DOHH2 (cell line): Measurements from ENCODE around the gene KCNA3.

Source experiments
- H3F3A ChIP-seq: fragments of 200-600 bp; sonication (generic), shearing (Covaris generic); 2 replicates; pipeline ENCODE4 v1.6.0; 2016; ENCODE audit warnings: antibody characterized with exemption, mild to moderate bottlenecking; ENCODE audit not compliant: control insufficient read depth, insufficient read depth
- H3K27ac ChIP-seq: fragments of 200-600 bp; sonication (generic); 2 replicates; pipeline ENCODE4 v1.5.1; 2014; ENCODE audit warnings: low read depth, mild to moderate bottlenecking, low read length, moderate library complexity
- H3K27me3 ChIP-seq: fragments of 200-600 bp; sonication (generic); 2 replicates; pipeline ENCODE4 v1.6.1; 2014; ENCODE audit warnings: mild to moderate bottlenecking, low read length, mixed read lengths; ENCODE audit not compliant: control insufficient read depth
- H3K36me3 ChIP-seq: fragments of 200-600 bp; sonication (generic); 2 replicates; pipeline ENCODE4 v1.6.1; 2014; ENCODE audit warnings: mild to moderate bottlenecking, low read length, moderate library complexity, mixed read lengths; ENCODE audit not compliant: control insufficient read depth
- H3K4me1 ChIP-seq: fragments of 200-600 bp; sonication (generic); 2 replicates; pipeline ENCODE4 v1.6.1; 2014; ENCODE audit warnings: mild to moderate bottlenecking, low read length, mixed read lengths; ENCODE audit not compliant: control insufficient read depth
- H3K4me2 ChIP-seq: fragments of 200-600 bp; sonication (generic); 2 replicates; pipeline ENCODE4 v1.6.0; 2014; ENCODE audit warnings: mild to moderate bottlenecking, low read length, moderate library complexity
- H3K4me3 ChIP-seq: fragments of 200-600 bp; sonication (generic); 2 replicates; pipeline ENCODE4 v1.5.1; 2014; ENCODE audit warnings: mild to moderate bottlenecking, low read length, mixed read lengths
- H3K79me2 ChIP-seq: fragments of 200-600 bp; sonication (generic); 2 replicates; pipeline ENCODE4 v1.6.1; 2014; ENCODE audit warnings: mild to moderate bottlenecking, low read length, mixed read lengths; ENCODE audit not compliant: control insufficient read depth
- H3K9me2 ChIP-seq: fragments of 200-600 bp; sonication (generic); replicated peaks from 2 replicates; pipeline ENCODE4 v1.6.1; 2014; ENCODE audit warnings: mild to moderate bottlenecking, low read length, mixed read lengths; ENCODE audit not compliant: control insufficient read depth
- H3K9me3 ChIP-seq: fragments of 200-600 bp; sonication (generic); 2 replicates; pipeline ENCODE4 v1.6.1; 2014; ENCODE audit warnings: antibody characterized with exemption, low read length, mixed read lengths; ENCODE audit not compliant: control insufficient read depth, insufficient read depth
- H4K20me1 ChIP-seq: fragments of 200-600 bp; sonication (generic); 2 replicates; pipeline ENCODE4 v1.6.0; 2014; ENCODE audit warnings: low read depth, mild to moderate bottlenecking, antibody characterized with exemption, low read length, moderate library complexity; ENCODE audit not compliant: control insufficient read depth, insufficient read depth
- CTCF ChIP-seq: fragments of 200-600 bp; sonication (generic); IDR thresholded peaks from one replicate; pipeline ENCODE4 v1.5.1; 2014; ENCODE audit warnings: antibody characterized with exemption, mild to moderate bottlenecking, low read depth, low read length; ENCODE audit not compliant: poor library complexity, severe bottlenecking
- EZH2phosphoT487 ChIP-seq: fragments of 200-600 bp; sonication (generic); IDR thresholded peaks from 2 replicates; pipeline ENCODE4 v1.6.1; 2017; ENCODE audit warnings: borderline replicate concordance, mild to moderate bottlenecking, antibody characterized with exemption, low read length, moderate library complexity, mixed read lengths

The KCNA3 gene

DNA sequence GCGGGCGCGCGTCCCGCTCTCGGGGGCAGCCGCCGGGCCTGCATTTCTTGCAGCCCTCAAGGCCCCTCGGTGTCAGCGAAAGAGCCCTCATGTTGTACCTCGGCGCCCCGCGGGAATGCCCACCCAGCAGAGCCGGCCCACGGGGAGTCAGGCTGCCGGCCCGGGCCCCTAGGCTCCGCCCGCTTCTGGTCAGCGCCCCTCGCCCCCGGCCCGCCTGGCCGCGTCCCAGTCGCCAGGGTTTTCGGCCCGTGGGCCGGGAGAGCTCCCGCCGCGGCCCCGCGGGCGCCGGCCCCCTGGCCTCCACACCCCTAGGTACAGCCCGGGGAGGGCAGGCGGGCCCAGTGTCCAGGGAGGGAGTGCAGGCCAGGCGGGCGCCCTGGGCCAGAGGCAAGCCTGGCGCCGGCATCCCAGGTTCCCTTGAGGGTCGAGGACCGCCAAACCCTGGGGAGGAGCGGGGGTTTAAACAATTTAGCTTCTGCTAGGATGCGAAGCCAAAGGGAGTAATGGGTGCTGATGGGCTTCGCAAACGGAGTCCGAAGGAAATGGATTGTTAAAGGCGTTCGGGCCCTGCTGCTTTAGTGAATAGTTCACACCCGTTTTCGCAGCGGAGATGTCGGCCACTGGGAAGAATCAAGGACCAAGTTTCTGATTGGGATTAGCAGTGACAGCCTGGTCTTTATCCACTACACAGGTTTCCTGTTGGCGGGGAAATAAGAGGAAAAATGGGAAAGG lies 486 bp upstream of the KCNA3 start:
- H3K36me3 ChIP-seq: no peaks in the 10 kb centered on the region
- H3K9me3 ChIP-seq: no peaks in the 10 kb centered on the region
- H3F3A ChIP-seq: peaks cover 10% of the 10 kb centered on the region
- H3K79me2 ChIP-seq: peaks cover 11% of the 10 kb centered on the region
- no peaks in the 10 kb centered on the region for H3K27me3 ChIP-seq
- peak overlapping the region; percentile 79 for H3K4me2 ChIP-seq
- no peak overlapping the region for H3K27ac ChIP-seq
- no peaks in the 10 kb centered on the region for H4K20me1 ChIP-seq
- no peak for TF ChIP-seq EZH2phosphoT487
- no peak for TF ChIP-seq CTCF
- peaks cover 71% of the 10 kb centered on the region for H3K4me1 ChIP-seq
- peak overlapping the region; percentile 74 for H3K4me3 ChIP-seq
- H3K9me2 ChIP-seq: no peaks in the 10 kb centered on the region

DNA sequence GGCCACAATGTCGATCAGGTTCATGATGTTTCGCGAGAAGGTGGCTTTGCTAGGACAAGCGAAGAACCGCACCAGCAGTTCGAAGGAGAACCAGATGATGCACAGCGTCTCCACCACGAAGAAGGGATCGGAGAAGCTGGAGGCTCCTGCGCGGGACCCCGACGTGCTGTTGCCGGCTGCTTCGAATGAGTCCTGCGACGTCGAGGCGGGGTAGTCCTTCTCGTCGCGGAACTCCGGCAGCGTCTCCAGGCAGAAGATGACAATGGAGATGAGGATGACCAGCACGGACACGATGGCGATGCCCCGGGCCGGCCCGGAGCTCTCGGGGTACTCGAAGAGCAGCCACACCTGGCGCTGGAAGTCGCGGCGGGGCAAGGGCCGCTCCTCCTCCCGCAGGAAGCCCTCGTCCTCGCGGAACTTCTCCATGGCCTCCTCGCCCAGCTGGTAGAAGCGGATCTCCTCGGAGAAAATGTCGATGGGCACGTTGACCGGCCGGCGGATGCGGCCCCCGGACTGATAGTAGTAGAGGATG lies 869 bp downstream of the KCNA3 start:
- peak overlapping the region; percentile 79 for H3K4me2 ChIP-seq
- H4K20me1 ChIP-seq: no peaks in the 10 kb centered on the region
- H3K27ac ChIP-seq: peak overlapping the region; percentile 92
- no peaks in the 10 kb centered on the region for H3K36me3 ChIP-seq
- TF ChIP-seq CTCF (no peak), EZH2phosphoT487 (no peak)
- no peaks in the 10 kb centered on the region for H3K27me3 ChIP-seq
- peaks cover 10% of the 10 kb centered on the region for H3F3A ChIP-seq
- H3K9me2 ChIP-seq: no peaks in the 10 kb centered on the region
- no peaks in the 10 kb centered on the region for H3K9me3 ChIP-seq
- H3K4me1 ChIP-seq: peaks cover 77% of the 10 kb centered on the region
- H3K79me2 ChIP-seq: peaks cover 11% of the 10 kb centered on the region
- H3K4me3 ChIP-seq: peak overlapping the region; percentile 74

GRCh38 chr1:110673197-110673701 lies 1.5 kb downstream of the KCNA3 start:
- Histone ChIP-seq H3K9me2 (no peaks in the 10 kb centered on the region), H4K20me1 (no peaks in the 10 kb centered on the region), H3K27ac (peak overlapping the region; percentile 92), H3K4me1 (peaks cover 80% of the 10 kb centered on the region), H3K9me3 (no peaks in the 10 kb centered on the region), H3K36me3 (no peaks in the 10 kb centered on the region), H3F3A (peaks cover 10% of the 10 kb centered on the region), H3K27me3 (no peaks in the 10 kb centered on the region), H3K79me2 (peaks cover 11% of the 10 kb centered on the region), H3K4me3 (peak overlapping the region; percentile 74), H3K4me2 (peak overlapping the region; percentile 79)
- TF ChIP-seq CTCF: no peak
- TF ChIP-seq EZH2phosphoT487: no peak
